IMR-90 (cell line): ENCODE data around the gene MAPK8IP3. TPM values are rescaled to one million over a fixed set of nuclear protein-coding genes. Genes with fewer than 3 reads are reported as not detected.
A peak's percentile ranks its signal among the peaks of the same experiment; 100 is the strongest.

ENCODE experiments used
- ATAC-seq: fragments of 200-7000 bp; cut with Tn5 transposase; 2 replicates; pipeline ENCODE4 v1.9.1; 2020; ENCODE audit warnings: low read depth, mild to moderate bottlenecking, moderate library complexity
- BruUV-seq: library from RNA; stranded (reverse); fragments of 400-500 nt; replicated peaks from 2 replicates; lab custom pipeline; 2021; lab: Mats Ljungman, UMichigan
- CTCF ChIA-PET: fragments of 300-600 bp; formaldehyde crosslinking; extraction: SDS; loops from one replicate; lab custom pipeline; 2021; ENCODE audit warnings: antibody characterized with exemption; lab: Yijun Ruan, JAX
- POLR2A ChIA-PET: fragments of 300-600 bp; sonication (Branson Sonifier 250); formaldehyde crosslinking; loops from one replicate; lab custom pipeline; 2022; ENCODE audit warnings: antibody characterized with exemption; ENCODE audit not compliant: unreplicated experiment; lab: Charles Lee
- DNase-seq: peaks from one replicate; pipeline ENCODE4 v3.0.0; 2013
- H2AFZ ChIP-seq: replicated peaks from 2 replicates; pipeline ENCODE3; 2013; ENCODE audit warnings: low read length, mild to moderate bottlenecking; ENCODE audit not compliant: poor library complexity
- H2AK5ac ChIP-seq: 2 replicates; pipeline ENCODE4 v1.6.1; 2013; ENCODE audit warnings: low read depth, low read length, inconsistent platforms
- H2AK9ac ChIP-seq: replicated peaks from 2 replicates; pipeline ENCODE3; 2013; ENCODE audit warnings: mild to moderate bottlenecking, low read depth, low read length, moderate library complexity; ENCODE audit not compliant: poor library complexity
- H2BK120ac ChIP-seq: 2 replicates; pipeline ENCODE4 v1.6.1; 2013; ENCODE audit warnings: low read depth, low read length, inconsistent platforms
- H2BK15ac ChIP-seq: 3 replicates; pipeline ENCODE4 v1.6.1; 2013; ENCODE audit warnings: low read depth, low read length, inconsistent platforms
- H2BK20ac ChIP-seq: 2 replicates; pipeline ENCODE4 v1.6.1; 2013; ENCODE audit warnings: low read depth, mild to moderate bottlenecking, inconsistent platforms, low read length, moderate library complexity
- H2BK5ac ChIP-seq: 2 replicates; pipeline ENCODE4 v1.6.1; 2013; ENCODE audit warnings: mild to moderate bottlenecking, low read depth, low read length, inconsistent platforms; ENCODE audit not compliant: poor library complexity, severe bottlenecking
- H3K14ac ChIP-seq: replicated peaks from 2 replicates; pipeline ENCODE4 v1.6.1; 2013; ENCODE audit warnings: low read depth, low read length, inconsistent platforms
- H3K18ac ChIP-seq: 2 replicates; pipeline ENCODE4 v1.6.1; 2013; ENCODE audit warnings: low read depth, low read length, control low read depth
- H3K23ac ChIP-seq: 2 replicates; pipeline ENCODE4 v1.6.1; 2013; ENCODE audit warnings: low read depth, low read length, inconsistent platforms
- H3K27ac ChIP-seq: 2 replicates; pipeline ENCODE4 v1.5.1; 2013; ENCODE audit warnings: mild to moderate bottlenecking, control low read depth, low read length; ENCODE audit not compliant: insufficient read depth
- H3K27me3 ChIP-seq: 2 replicates; pipeline ENCODE4 v1.6.1; 2013; ENCODE audit warnings: low read length; ENCODE audit not compliant: control insufficient read depth, insufficient read depth
- H3K36me3 ChIP-seq: 2 replicates; pipeline ENCODE4 v1.6.1; 2013; ENCODE audit warnings: low read length, mixed read lengths; ENCODE audit not compliant: control insufficient read depth, insufficient read depth
- H3K4ac ChIP-seq: 2 replicates; pipeline ENCODE4 v1.6.1; 2013; ENCODE audit warnings: low read depth, low read length, inconsistent platforms
- H3K4me1 ChIP-seq: 2 replicates; pipeline ENCODE4 v1.6.1; 2013; ENCODE audit warnings: low read length, mixed read lengths; ENCODE audit not compliant: control insufficient read depth, insufficient read depth
- H3K4me2 ChIP-seq: 2 replicates; pipeline ENCODE4 v1.6.1; 2013; ENCODE audit warnings: low read depth, mild to moderate bottlenecking, control low read depth, low read length, moderate library complexity
- H3K4me3 ChIP-seq: 2 replicates; pipeline ENCODE4 v1.5.1; 2013; ENCODE audit warnings: low read depth, mild to moderate bottlenecking, control low read depth, low read length, moderate library complexity; ENCODE audit not compliant: insufficient read depth
- H3K56ac ChIP-seq: 2 replicates; pipeline ENCODE4 v1.6.1; 2013; ENCODE audit warnings: low read length, inconsistent platforms; ENCODE audit not compliant: insufficient read depth; ENCODE audit errors: extremely low read depth
- H3K79me1 ChIP-seq, 2 experiments: 2 replicates each; pipeline ENCODE4 v1.6.1; 2013; ENCODE audit warnings: low read length in 2 of 2, inconsistent platforms in 1 of 2, low read depth in 1 of 2
- H3K9ac ChIP-seq: 2 replicates; pipeline ENCODE4 v1.6.1; 2013; ENCODE audit warnings: low read depth, low read length, control low read depth
- H3K9me1 ChIP-seq: 2 replicates; pipeline ENCODE4 v1.6.1; 2013; ENCODE audit warnings: low read length, inconsistent platforms; ENCODE audit not compliant: insufficient read depth
- H3K9me3 ChIP-seq: 2 replicates; pipeline ENCODE4 v1.6.1; 2013; ENCODE audit warnings: low read length; ENCODE audit not compliant: control insufficient read depth, insufficient read depth
- H4K20me1 ChIP-seq: 2 replicates; pipeline ENCODE4 v1.6.1; 2013; ENCODE audit warnings: low read length, inconsistent platforms; ENCODE audit not compliant: insufficient read depth
- H4K5ac ChIP-seq: 2 replicates; pipeline ENCODE4 v1.6.1; 2013; ENCODE audit warnings: mild to moderate bottlenecking, low read depth, low read length, control low read depth
- H4K8ac ChIP-seq, 2 experiments: 2 replicates each; pipeline ENCODE4 v1.6.1; 2013; ENCODE audit warnings: low read depth in 2 of 2, low read length in 2 of 2, control low read depth in 1 of 2, inconsistent platforms in 1 of 2
- H4K91ac ChIP-seq: 2 replicates; pipeline ENCODE4 v1.6.1; 2013; ENCODE audit warnings: low read depth, low read length, inconsistent platforms; ENCODE audit not compliant: insufficient read depth
- BHLHE40 ChIP-seq: fragments of 150-350 bp; IDR thresholded peaks from 2 replicates; pipeline ENCODE4 v1.6.1; 2016; ENCODE audit warnings: mild to moderate bottlenecking, low read depth, low read length
- CHD1 ChIP-seq: IDR thresholded peaks from 2 replicates; pipeline ENCODE4 v1.6.1; 2012; ENCODE audit warnings: low read depth, low read length, improper control_type of control experiment
- ELK1 ChIP-seq: fragments of 150-350 bp; IDR thresholded peaks from 2 replicates; pipeline ENCODE4 v1.6.1; 2016; ENCODE audit warnings: low read depth, mild to moderate bottlenecking, low read length, moderate library complexity, borderline replicate concordance
- NFE2L2 ChIP-seq: fragments of 150-350 bp; IDR thresholded peaks from 2 replicates; pipeline ENCODE4 v1.6.1; 2016; ENCODE audit warnings: low read depth, mild to moderate bottlenecking, low read length
- POLR2A ChIP-seq: IDR thresholded peaks from 2 replicates; pipeline ENCODE4 v1.6.1; 2012; ENCODE audit warnings: mild to moderate bottlenecking, low read depth, low read length
- RAD21 ChIP-seq: IDR thresholded peaks from 2 replicates; pipeline ENCODE4 v1.6.1; 2012; ENCODE audit warnings: low read length, improper control_type of control experiment
- USF2 ChIP-seq: fragments of 150-350 bp; IDR thresholded peaks from 2 replicates; pipeline ENCODE4 v1.6.1; 2017; ENCODE audit warnings: mild to moderate bottlenecking, antibody characterized with exemption, low read length, low read depth
- WGBS, 2 experiments: methylation state at CpG; one replicate each; pipeline versions ENCODE4 v1.1.5 to v1.1.7; 2013; ENCODE audit warnings: missing lambda C conversion rate in 2 of 2; ENCODE audit not compliant: insufficient read length in 1 of 2; ENCODE audit errors: extremely low coverage in 2 of 2; 5-methylcytosine and 5-hydroxymethylcytosine counted together
- dilution Hi-C: fragments of 300-500 bp; cut with HindIII; formaldehyde crosslinking; loops from one replicate; pipeline ENCODE4 v1.14.3; 2018; ENCODE audit warnings: low sequenced_read_pairs; ENCODE audit not compliant: unreplicated experiment
- in situ Hi-C: fragments of 300-500 bp; cut with MboI; formaldehyde crosslinking; loops from 3 replicates; pipeline ENCODE4 v1.14.3; 2019; ENCODE audit warnings: low sequenced_read_pairs, inconsistent platforms, mixed read lengths
- intact Hi-C: fragments of 100-400 bp; cut with micrococcal nuclease; formaldehyde crosslinking; loops from 2 replicates; pipeline ENCODE4 v1.10.0; 2022
- polyA plus RNA-seq, 3 experiments: library from polyadenylated mRNA; depleted of rRNA; stranded (reverse); fragments of >200 nt; gene quantifications; 2 replicates each; pipeline ENCODE4 v1.2.3, GENCODE V29; 2012; ENCODE audit warnings: low replicate concordance in 1 of 3
- total RNA-seq: library from RNA; depleted of rRNA; stranded (reverse); fragments of >200 nt; gene quantifications from 2 replicates; pipeline ENCODE4 v1.2.3, GENCODE V29; 2012

Gene MAPK8IP3
- total and polyA plus RNA-seq, 2 of the 4 experiments (the other 2 are of a cell fraction), result 17.0 to 69.1 TPM

- Histone ChIP-seq H4K20me1 (peaks cover 22% of the 10 kb centered on the region), H2BK20ac (no peak overlapping the region), H2BK120ac (no peak overlapping the region), H2AFZ (no peak overlapping the region), H3K27me3 (no peaks in the 10 kb centered on the region), H3K36me3 (peaks cover 32% of the 10 kb centered on the region), H2AK9ac (peak overlapping the region; percentile 42), H4K91ac (no peak overlapping the region), H4K8ac (no peak overlapping the region), H3K27ac (no peak overlapping the region), H3K18ac (no peak overlapping the region), H3K4me2 (no peak overlapping the region), H3K9ac (no peak overlapping the region), H2BK15ac (no peak overlapping the region), H3K4ac (no peak overlapping the region), H3K4me3 (no peak overlapping the region), H2AK5ac (no peak overlapping the region), H2BK5ac (no peak overlapping the region), H3K4me1 (peaks cover 3% of the 10 kb centered on the region; the same call in 1 of the 2 replicates), H3K9me1 (peaks cover 7% of the 10 kb centered on the region; the same call in 1 of the 2 replicates), H3K79me1 (peaks cover 12 to 56% of the 10 kb centered on the region in 2 experiments), H3K9me3 (no peaks in the 10 kb centered on the region), H3K23ac (no peak overlapping the region), H4K5ac (no peak overlapping the region), H3K14ac (no peak overlapping the region), H3K56ac (no peak overlapping the region)
- ATAC-seq (no peak), DNase-seq (no peak)
- no TSS peak for BruUV-seq
- ChIA-PET CTCF (no interaction called here), POLR2A (no interaction called here)
- TF ChIP-seq USF2 (no peak), NFE2L2 (no peak), POLR2A (no peak), ELK1 (no peak), CHD1 (no peak), RAD21 (no peak), BHLHE40 (no peak)
- dilution Hi-C loops, result no loop called here
- intact Hi-C loops, result loop anchor here (5.0 kb wide), 1 partner anchor 47 kb away; the partner anchor contains the start of genes FAHD1 and HAGH
- in situ Hi-C loops, result no loop called here
- 90% methylated on average over 9 of the region's 27 CpGs; no CpG with 5 or more reads in 1 of the 2 experiments for WGBS, 2 experiments
Observed at GRCh38 chr16:1779741-1780676, 74.0 kb downstream of the MAPK8IP3 start.
